Inflammatory macrophage (primary cell): Measurements from ENCODE around the gene MORN1.
A peak's percentile ranks its signal among the peaks of the same experiment; 100 is the strongest.

ENCODE experiments used
- DNase-seq, 2 donors: peaks; one replicate each; pipeline ENCODE4 v3.0.0-alpha.2; 2020 to 2022

Gene MORN1

DNA sequence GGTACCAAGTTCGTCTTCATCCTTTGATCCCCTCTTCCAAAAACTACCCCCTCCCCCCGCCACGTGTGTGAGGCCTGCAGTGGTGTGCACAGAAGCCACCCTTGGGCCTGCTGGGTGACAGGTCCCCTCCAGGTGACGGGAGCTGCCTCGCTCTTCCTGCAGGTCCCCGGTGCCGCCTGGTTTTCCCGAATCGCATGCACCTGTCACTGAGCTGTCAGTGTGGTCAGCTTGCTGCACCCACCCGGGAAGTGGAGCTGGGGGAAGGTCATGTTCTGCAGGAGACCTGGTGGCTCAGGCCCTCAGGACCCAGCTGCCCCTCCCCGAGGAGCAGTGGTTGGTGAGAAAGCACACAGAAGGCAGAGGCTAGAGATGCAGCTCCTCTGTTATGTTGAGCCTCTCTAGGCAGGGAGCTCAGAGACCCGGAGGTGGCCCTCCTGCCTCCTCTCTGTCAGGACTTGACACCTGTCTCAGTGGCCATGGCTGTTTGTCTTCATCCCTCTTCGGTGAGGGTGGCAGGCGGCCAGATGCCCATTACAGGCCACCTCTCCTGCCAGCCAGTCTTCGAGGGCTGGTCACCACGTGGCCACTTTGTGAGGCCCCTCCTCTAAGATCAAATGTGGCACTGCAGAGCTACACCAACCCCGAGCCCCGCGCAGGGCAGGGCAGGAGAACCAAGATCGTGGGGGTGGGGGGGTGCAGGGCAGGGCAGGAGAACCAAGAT, 102.4 kb downstream of the MORN1 start:
- no peak for DNase-seq

DNA sequence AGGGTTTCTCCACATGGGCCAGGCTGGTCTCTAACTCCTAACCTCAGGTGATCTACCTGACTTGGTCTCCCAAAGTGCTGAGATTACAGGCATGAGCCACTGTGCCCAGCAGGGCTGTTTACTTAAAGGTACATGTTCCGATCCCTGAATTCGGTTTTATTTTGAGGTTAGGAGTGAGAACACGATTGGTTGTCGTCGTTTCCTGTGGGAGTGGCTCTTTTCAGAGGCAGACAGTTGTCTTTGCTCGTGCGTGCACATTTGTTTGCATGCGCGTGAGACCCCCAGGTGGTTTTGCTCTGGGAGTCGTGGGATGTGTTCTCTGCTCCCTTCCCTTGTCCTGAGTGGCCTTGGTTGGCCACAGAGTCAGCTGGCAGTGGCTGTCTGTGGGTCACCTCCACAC, 103.0 kb downstream of the MORN1 start:
- no peak for DNase-seq

DNA sequence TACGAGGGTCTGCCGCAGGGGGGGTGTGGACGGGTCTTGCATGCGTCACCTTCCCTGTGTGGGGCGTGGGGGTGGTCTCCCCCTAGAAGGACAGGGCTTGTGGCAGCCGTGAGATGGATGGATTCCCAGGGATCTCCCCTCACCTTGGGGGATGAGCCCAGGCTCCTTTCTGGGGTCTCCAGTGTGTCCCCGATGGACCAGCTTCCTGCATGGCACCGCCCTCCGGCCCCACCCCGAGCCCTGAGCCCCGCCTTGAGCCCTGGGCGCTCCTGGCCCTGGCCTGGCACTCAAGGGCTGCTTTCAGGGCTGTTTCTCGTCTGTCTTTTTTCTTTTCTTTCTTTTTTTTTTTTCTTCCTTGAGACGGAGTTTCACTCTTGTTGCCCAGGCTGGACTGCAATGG, 103.7 kb downstream of the MORN1 start:
- no peak for DNase-seq

DNA sequence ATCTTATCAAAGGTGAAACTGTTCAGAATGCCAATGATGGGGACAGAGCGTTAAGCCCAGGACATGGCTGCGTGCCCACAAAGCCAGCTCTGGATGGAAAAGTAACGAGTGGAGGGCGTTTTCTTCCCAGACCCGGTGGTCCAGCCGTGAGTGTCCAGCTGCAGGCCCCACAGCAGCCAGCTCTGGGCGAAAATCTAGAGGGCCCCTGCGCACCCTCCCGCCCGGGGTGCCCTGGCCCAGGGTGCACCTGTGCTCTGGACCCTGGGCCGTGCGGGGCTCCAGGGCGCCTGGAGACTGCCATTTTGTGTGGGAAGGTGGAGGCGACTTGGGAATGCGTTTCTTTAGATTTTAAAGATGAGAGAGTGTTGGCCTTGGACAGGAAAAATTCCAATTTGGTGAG, 104.4 kb downstream of the MORN1 start:
- no peak for DNase-seq

DNA sequence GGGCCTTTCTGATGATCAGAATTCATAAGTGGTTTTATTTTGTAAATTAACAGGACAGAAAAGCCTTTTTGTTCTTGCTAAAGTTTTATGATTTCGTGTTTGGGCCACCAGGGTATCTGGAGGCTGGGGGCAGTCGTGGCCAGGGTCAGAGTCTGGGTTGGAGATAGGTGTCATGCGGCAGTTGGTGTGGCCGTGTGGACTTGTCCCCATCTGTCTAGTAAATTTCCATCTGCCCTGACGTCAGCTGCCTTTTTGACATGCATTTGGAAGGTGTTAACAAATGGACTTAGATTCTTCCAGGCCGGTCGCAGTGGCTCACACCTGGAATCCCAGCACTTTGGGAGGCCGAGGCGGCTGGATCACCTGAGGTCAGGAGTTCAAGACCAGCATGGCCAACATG, 106.4 kb downstream of the MORN1 start:
- DNase-seq = no peak

DNA sequence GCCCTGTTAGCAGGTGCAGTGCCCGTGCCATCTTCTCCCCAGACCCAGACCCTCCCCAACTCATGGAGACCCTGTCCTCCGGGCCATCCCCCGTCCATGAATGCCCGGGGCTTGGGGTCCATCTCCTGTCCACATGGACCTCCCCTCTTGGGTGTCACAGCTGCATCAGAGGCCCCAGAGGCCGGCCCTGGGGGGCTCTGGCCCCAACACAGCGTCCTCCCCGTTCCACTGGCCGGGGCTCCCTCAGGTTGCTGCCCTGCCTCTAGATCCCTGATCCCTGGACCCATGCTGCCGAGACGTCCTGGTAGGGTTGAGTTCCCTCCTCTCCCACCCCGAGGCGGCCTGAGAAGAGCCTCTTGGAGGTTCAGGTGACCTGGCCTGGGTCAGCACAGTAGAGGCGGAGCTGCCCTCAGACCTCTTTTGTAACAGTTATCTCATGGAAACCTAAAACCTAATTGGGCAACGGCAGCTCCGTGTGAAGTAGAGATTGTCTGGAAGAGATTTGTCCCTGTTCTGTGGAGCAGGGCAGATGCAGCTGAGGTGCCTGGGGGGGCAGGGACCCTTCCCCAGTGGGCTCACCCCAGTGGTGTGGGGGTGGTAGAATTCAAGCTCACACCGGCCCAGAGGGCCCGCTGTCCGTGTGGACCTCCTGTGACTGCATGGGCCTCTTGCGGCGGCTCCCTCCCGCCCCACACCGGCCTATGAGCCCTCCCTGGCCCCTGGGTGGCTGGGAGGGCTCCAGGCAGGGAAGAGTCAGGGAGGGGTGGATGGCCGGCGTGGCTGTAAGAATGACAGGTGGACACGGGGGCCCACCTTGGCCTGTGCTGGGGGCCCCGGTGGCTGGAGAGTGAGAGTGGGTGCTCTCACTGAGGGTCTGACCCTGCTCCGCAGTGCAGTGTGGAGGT, 107.1 kb downstream of the MORN1 start:
- no peak for DNase-seq

DNA sequence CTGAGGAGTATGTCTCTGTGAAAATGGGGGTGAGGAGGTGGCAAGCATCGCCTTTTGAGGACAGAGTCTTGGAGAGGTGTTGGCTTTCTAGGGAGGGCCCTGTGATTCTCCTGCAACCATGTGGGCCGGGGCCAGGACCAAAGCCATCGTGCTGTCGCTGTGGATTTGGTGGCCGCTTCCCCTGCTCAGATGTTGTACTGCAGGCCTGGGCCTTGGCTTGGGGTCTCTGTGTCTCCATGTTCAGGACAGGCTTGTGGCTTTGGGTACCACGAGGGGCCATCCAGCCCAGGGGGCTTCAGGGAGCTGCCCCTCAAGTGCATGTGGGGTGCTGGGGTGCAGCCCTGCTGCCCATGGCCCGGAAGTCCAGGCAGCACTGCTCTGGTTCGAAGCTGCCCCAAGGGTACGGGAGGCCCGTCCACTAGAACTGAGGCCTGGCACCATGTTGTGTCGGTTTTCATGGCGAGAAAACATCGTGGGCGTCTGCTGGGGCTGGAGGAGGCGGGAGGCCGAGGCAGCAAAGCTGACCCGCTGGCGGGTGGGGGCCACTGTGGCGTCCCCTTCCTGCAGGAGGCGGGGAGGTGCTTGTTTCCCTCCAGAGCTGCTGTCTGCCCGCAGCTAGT, 107.9 kb downstream of the MORN1 start:
- no peak for DNase-seq

DNA sequence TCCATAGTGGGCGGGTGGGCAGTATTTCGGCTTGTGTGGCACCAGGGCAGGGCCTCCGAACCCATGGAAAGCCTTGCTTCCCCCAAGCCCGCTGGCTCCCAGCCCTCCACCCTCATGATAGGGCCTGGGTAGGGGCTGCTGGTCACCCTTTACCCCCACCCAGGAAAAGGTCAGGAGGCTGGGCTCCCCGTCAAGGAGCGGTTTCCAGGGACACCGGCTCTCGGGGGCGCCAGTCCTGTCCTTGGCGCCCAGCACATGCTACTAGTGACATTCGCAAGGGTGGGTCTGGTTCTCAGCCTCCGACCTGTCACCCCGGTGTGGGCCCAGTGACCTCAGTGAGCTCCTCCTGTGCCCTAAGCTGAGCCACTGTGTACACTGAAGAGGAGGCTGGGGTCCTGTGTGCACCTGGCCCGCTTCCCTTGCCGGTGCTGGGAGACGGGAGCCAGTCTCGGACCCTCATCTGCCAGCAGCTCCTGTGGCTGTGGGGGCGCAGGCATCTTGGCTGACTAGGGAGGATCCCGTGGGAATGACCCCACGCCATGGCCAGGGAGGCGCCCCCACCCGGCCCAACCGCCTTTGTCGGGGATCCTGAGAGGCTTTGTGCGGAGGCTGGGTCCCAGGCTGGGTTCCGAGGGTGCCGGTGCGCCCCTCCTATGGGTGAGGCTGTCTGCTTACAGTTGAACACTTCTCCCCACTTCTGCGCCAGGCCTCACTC, 108.6 kb downstream of the MORN1 start:
- no peak for DNase-seq

DNA sequence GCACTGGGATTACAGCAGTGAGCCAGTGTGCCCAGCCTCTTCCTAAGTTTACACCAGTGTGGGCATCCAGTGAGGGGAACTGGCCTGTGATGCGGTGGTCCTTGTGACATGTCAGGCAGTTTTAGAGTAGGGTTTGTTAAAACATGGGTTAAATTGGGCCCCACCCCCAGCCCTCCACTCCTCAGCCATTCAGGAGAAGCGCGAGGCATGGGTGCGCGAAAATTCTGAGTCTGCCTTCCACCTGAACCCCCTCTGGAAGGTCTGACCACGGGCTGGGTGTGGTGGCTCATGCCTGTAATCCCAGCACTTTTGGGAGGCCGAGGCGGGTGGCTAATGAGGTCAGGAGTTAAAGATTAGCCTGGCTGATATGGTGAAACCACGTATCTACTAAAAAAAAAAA, 111.5 kb downstream of the MORN1 start:
- DNase-seq = no peak

DNA sequence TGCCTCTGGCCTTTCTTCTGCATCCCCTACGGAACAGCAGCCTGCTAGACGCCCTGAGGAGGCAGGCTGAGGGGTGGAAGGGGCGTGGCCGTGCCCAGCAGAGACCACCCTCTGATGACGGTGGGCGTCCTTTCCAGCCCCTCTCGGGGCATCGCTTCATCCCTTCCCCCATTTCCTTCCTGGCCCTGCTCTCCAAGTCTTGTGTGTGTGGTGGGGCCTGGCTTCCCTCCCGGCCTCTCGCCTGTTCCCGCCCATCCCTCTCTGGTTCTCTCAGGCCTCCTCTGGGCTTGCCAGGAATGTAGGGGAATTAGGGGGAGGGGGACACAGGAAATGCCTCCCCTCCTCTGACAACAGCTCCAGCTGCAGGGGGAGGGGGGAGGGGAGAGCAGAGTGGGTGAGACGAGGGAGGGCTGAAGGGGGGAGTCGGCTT, 112.1 kb downstream of the MORN1 start:
- DNase-seq = no peak

DNA sequence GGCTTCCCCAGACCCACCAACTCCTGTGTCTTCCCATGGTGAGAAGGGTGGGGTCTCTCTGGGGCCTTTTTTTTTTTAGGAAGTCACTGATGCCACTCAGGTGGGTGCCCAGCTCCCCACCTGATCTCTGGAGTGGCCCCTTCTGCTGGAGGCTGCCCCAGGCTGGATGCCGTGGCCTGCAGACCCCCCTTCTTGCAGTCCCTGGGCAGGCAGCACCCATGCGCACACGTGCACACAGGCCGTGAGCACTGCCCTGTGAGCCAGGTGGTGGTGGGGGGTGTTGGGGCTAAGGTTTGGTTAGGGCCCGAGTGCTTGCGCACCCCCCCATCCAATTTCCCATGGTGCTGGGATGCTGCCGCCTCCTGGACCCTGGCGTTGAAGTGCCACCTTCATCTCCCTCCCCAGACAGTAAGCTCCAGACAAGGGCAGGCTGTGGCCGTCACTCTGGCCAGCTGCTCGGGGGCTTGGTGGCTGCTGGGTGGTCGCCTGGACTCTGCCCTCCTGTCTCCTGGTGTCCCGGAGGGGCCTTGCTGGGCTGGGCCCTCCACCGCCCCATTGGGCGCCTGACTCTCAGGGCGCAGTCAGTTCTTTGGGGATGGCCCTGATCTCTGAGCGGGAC, 112.7 kb downstream of the MORN1 start:
- no peak for DNase-seq

DNA sequence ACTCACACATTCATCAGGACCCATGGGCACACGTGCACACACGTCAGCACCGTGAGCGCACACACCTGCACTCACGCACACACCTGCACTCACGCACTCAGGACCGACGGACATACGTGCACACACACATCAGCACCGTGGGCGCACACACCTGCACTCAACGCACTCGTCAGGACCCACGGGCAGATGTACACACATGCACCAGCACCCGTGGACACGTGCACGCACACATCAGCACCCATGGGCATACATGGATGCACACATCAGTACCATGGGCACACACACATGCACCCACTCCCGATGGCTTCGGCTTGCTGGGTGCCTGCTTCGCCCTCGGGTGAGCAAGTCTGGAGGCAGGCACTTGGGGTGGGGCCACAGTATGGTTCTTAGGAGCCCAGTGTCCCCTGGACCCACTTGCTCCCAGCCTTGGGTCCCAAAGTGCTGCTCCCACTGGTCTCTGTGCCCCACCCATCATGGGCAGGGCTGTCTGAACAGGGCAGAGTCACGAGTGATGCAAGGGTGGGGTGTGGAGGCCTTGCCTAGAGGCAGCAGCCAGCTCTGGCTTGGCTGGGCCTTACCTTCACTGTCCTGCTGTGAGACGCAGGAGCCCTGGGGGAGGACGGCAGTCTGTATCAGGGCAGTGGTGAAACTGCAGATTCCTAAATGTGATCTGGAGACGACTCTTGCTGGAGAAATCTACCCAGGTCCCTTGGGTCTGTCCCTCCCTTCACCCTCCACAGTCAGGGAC, 113.4 kb downstream of the MORN1 start:
- no peak for DNase-seq

DNA sequence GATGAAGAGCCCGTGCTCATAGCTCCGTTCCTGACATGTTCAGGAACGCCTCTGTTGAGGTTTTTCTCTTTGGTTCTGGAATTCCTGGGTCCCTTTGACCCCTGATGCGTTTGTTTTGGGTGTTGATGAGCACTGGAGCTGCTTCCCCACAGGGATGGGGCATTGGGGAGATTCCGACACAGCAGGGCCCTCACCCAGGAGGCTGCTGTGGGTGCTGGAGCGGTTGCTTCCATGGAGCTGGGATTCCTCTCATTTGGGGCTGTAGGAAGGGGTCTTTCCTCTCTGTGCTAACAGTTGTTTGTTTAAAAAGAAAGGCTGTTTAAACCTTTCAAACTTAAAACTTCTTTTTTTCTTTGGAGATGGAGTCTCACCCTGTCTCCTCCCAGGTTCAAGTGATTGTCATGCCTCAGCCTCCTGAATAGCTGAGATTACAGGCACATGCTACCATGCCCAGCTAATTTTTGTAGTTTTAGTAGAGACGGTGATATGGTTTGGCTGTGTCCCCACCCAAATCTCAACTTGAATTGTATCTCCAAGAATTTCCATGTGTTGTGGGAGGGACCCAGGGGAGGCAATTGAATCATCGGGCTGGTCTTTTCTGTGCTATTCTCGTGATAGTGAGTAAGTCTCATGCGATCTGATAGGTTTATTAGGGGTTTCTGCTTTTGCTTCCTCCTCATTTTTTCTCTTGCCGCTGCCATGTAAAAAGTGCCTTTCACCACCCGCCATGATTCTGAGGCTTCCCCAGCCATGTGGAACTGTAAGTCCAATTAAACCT, 114.4 kb downstream of the MORN1 start:
- peak in 1 of 2 donors; percentile 15 for DNase-seq

DNA sequence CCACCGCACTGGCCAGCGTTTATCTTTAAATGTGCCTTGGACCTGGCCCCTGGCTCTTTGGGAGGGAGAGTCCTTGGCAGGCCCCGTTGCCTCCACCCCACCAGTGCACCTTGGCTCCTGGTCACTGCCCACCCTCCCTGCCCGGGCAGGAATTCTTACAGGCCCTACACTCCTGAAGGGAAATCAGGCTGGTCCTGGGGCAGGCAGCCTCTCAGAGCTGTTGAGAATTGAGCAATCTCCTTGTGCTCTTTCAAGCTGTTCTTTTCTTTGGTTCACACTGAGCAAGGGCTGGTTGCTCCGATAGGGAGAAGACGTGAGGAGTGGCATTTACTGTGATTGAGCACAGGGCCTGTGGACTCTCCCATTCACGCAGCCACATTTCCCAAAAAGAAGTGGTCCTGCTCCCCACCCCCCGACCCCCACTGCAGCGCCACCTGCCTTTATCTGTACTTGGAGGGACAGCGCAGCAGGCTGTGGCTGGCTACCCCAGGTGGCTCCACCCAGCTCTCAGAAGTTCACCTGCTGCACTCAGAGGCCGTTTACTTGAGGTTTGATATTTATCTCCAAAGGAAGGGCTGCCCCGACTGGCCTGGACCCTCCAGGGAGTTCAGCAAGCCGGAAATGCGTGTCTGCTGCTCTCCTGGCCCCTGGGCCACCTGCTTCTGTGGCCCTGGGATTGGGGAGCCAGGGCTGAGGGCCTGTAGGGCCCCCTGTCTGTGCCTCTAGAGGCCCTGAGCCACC, 115.4 kb downstream of the MORN1 start:
- DNase-seq = peak in 1 of 2 donors; percentile 13

DNA sequence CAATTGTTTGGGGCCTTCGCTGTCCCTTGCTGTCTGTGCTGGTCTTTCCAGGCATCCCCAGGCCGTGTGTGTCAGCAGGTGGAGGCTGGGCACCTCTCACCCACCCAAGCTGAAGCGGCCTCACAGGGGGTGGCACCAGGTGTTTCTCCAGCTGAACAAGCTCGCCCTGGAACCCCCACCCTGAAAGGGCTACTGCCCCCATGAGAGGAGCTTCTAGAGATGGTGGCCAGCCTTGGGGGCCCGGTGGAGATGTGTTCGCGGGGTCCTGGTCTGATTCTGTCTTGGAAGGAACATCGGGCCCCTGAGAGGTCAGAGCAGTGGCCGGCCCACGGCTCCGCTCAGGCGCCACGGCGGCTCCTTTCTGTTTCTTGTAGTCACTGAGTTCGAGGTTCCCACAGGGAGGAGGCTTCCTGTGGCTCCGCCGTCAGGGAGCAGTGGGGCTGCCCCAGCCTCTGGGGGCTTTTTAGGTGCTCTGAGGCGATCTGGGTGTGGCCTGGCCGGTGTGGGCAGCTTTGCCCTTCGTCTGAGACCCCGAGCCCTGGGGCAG, 116.4 kb downstream of the MORN1 start:
- DNase-seq = no peak

DNA sequence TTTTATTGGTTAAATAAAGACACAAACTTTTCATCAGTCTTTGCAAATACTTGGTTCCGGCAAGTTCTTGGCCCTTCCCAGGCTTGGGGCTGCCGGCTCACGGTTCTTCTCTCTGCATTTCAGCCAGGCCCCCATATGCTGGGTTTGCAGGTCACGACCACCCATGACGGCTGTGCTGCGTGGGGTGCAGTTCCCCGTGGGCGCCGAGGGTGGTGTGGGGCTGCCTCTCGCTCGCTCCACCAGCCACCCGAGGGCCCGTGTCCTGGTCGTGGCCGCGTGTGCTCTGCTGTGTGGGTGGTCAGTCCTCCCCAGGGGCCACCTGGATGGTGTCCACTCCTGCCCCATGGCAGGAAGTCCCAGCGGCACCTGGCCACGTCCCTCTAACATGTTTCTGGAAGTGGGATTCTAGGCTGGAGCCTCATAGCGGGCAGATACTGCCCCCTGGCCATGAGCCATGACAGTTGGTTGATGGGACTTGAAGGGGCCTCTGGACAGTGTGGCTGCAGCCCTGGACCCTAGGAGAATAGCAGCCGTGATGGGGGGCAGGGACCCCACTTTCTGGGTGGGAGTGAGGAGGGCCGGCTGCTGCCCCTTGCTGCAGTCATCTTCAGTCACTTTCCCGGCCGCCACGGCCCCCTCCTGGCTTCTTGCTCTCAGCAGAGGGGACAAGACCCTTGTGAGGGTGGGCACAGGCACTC, 117.0 kb downstream of the MORN1 start:
- DNase-seq = no peak

DNA sequence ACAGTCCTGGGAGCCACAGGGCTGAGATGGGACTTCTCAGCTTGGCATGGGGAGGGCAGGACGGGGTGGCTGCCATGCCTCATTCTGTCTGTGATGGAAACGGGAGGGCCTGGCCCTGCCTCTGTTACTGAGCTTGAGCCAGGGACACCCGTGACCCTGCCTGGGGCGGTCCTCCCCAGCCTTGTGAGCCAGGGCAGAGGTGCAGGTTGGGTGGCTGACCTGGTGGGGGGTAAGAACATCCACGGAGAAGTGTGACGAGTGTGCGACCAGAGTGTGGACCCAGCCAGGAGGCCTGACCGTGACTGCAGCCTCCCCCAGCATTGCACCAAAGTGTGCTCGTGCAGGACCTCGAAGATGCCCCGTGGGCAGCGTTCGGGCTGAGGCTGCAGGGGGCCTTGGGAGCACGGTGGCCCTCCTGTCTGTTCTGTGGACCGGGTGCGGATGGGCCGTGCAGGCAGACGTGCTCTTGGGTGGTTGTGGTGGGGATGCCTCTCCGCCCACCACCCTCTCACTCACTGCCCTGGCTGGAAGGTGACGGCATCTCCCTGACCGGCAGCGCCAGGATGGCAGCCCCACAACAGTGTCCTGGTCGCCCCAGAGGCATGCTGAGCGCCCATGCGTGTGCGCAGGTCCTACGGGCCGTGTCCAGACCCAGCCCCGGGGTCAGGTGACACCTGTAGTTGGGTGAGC, 117.8 kb downstream of the MORN1 start:
- DNase-seq = no peak

DNA sequence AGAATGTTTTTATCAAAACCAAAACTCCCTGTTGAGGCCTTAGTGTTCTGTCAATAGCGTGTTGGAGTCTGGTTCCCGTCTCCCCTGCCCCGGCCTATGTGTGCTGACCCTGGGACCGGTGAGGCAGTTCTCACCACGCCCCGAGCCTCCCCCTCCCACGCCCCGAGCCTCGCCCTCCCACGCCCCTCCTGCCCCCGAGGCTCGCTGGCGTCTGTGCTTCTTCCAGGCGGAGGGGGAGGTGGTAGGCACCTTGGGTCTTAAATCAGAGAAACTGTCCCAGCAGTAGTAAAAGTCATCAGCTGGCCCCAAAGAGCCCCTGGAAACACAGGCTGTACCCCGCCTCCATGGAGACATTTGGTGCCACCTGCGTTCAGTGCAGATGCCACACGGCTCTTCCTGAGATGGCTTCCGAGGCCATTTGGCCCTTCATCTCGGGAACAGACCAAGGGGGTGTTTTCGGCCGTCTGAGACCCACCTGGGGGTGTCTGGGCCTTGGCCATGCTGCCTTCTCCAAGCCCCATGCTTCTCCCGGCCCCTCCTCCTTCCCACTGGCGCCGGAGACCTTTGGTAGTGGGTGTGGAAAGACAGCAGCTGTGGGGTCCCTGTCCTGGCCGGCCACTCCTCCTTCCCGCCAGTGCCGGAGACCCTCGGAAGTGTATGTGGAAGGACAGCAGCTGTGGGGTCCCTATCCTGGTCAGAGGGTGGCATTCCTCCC, 118.5 kb downstream of the MORN1 start:
- DNase-seq = no peak
